ENCODE results near the gene DRD3. TPM values are rescaled to one million over a fixed set of nuclear protein-coding genes. Genes with fewer than 3 reads are reported as not detected.

DRD3 gene
- polyA plus RNA-seq, 1 donor from 2014 or later: not detected

DNA sequence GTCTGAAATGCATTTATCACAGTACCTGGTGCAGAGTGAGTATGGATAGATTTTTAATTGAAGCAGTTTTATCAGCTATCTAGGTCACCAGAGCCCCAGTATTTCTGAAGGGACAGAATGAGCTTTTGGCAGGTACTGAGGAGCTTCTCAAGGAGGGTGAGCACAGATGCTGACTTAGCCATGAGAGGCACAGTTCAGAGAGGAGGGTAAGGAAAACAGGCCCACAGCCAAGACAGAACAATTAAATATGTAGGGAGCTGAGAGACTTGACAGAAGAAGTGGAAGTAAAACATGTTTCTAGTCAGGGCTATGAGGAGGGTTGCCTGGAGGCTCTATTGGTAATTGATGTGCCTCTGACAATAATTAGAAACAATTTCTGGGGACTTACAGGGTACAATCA is 38.4 kb upstream of the DRD3 start:
- H3F3A ChIP-seq (ENCODE audit: insufficient read depth, low read length, poor library complexity, severe bottlenecking): no peaks in the 10 kb centered on the region
- no peaks in the 10 kb centered on the region for H4K20me1 ChIP-seq (ENCODE audit: insufficient read depth)
- H3K4me2 ChIP-seq (ENCODE audit: low read length): no peak overlapping the region
- no peak overlapping the region for H3K4me3 ChIP-seq (ENCODE audit: low read length)
- H3K9me2 ChIP-seq (ENCODE audit: insufficient read depth, low read length): no peaks in the 10 kb centered on the region
- no peaks in the 10 kb centered on the region for H3K27me3 ChIP-seq (ENCODE audit: insufficient read depth, low read depth, low read length)
- no peaks in the 10 kb centered on the region for H3K79me2 ChIP-seq (replicated peaks; ENCODE audit: insufficient read depth, low read length)
- H3K27ac ChIP-seq (ENCODE audit: low read length): no peak overlapping the region
- H3K9ac ChIP-seq (ENCODE audit: low read length): no peak overlapping the region
- no peaks in the 10 kb centered on the region for H3K9me3 ChIP-seq (ENCODE audit: low read length)
- no peaks in the 10 kb centered on the region for H3K36me3 ChIP-seq (ENCODE audit: insufficient read depth, low read length)
- TF ChIP-seq MXI1 (conservative IDR thresholded peaks at IDR 0.05; ENCODE audit: poor library complexity, severe bottlenecking): no peak
- no peak for TF ChIP-seq EP300 (conservative IDR thresholded peaks at IDR 0.05; ENCODE audit: poor library complexity, severe bottlenecking)
- TF ChIP-seq RAD21 (conservative IDR thresholded peaks at IDR 0.05): no peak
- TF ChIP-seq, protein P1, sequence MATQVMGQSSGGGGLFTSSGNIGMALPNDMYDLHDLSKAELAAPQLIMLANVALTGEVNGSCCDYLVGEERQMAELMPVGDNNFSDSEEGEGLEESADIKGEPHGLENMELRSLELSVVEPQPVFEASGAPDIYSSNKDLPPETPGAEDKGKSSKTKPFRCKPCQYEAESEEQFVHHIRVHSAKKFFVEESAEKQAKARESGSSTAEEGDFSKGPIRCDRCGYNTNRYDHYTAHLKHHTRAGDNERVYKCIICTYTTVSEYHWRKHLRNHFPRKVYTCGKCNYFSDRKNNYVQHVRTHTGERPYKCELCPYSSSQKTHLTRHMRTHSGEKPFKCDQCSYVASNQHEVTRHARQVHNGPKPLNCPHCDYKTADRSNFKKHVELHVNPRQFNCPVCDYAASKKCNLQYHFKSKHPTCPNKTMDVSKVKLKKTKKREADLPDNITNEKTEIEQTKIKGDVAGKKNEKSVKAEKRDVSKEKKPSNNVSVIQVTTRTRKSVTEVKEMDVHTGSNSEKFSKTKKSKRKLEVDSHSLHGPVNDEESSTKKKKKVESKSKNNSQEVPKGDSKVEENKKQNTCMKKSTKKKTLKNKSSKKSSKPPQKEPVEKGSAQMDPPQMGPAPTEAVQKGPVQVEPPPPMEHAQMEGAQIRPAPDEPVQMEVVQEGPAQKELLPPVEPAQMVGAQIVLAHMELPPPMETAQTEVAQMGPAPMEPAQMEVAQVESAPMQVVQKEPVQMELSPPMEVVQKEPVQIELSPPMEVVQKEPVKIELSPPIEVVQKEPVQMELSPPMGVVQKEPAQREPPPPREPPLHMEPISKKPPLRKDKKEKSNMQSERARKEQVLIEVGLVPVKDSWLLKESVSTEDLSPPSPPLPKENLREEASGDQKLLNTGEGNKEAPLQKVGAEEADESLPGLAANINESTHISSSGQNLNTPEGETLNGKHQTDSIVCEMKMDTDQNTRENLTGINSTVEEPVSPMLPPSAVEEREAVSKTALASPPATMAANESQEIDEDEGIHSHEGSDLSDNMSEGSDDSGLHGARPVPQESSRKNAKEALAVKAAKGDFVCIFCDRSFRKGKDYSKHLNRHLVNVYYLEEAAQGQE (IDR thresholded peaks at IDR 0.05; ENCODE audit: borderline replicate concordance): no peak
- no peak for TF ChIP-seq TAF1 (IDR thresholded peaks at IDR 0.05; ENCODE audit: low read depth)
- TF ChIP-seq, protein P2, sequence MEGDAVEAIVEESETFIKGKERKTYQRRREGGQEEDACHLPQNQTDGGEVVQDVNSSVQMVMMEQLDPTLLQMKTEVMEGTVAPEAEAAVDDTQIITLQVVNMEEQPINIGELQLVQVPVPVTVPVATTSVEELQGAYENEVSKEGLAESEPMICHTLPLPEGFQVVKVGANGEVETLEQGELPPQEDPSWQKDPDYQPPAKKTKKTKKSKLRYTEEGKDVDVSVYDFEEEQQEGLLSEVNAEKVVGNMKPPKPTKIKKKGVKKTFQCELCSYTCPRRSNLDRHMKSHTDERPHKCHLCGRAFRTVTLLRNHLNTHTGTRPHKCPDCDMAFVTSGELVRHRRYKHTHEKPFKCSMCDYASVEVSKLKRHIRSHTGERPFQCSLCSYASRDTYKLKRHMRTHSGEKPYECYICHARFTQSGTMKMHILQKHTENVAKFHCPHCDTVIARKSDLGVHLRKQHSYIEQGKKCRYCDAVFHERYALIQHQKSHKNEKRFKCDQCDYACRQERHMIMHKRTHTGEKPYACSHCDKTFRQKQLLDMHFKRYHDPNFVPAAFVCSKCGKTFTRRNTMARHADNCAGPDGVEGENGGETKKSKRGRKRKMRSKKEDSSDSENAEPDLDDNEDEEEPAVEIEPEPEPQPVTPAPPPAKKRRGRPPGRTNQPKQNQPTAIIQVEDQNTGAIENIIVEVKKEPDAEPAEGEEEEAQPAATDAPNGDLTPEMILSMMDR (IDR thresholded peaks at IDR 0.05; ENCODE audit: poor library complexity, severe bottlenecking): no peak
- TF ChIP-seq POLR2AphosphoS5 (IDR thresholded peaks at IDR 0.05): no peak
- no peak for TF ChIP-seq SMC3 (conservative IDR thresholded peaks at IDR 0.05; ENCODE audit: poor library complexity)
- no peak for TF ChIP-seq EZH2 (IDR thresholded peaks at IDR 0.05; ENCODE audit: borderline replicate concordance, insufficient read depth, low read length, poor library complexity, severe bottlenecking)
- no peak overlapping the region for H2AFZ ChIP-seq (ENCODE audit: low read depth, low read length)

DNA sequence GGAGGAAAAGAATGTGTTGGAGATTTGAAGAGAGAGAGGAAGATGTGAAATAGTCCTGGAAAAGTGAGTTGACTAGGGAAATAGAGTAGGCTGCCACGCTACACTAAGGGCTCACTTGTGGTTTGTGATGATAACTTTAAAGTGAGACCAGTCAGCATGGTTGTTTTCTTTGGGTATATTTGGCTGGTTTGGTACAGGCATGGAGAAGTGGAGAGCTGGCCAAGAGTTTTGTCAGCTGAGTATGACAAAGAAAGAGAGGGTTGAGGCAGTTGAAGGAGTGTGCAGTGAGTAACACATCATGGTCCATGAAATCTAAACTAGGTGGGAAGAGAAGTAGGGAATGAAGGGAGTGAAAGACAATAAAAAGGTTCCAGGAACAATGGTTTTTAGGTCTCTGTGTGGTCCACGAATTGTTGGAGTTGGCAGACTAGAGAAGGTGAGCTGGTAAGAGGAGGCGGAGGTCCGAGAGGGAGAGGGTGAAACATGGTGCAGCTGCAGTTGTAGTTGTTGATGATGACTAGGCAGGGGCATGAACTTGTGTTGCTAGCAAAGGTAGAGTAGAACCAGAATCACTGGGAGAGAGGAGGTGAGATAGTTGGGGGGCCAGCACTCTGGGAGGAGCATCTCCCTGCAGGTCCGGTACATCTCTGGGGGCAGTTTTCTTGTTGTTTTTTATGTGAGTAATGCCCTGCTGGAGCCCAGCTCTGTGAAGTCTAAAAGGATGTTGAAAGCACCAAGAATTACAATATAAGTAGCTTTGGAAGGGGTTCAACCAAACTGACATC is 37.5 kb upstream of the DRD3 start:
- no peak overlapping the region for H3K27ac ChIP-seq (ENCODE audit: low read length)
- H4K20me1 ChIP-seq (ENCODE audit: insufficient read depth): no peaks in the 10 kb centered on the region
- no peak for TF ChIP-seq MXI1 (conservative IDR thresholded peaks at IDR 0.05; ENCODE audit: poor library complexity, severe bottlenecking)
- TF ChIP-seq EP300 (conservative IDR thresholded peaks at IDR 0.05; ENCODE audit: poor library complexity, severe bottlenecking): no peak
- TF ChIP-seq POLR2AphosphoS5 (IDR thresholded peaks at IDR 0.05): no peak
- TF ChIP-seq EZH2 (IDR thresholded peaks at IDR 0.05; ENCODE audit: borderline replicate concordance, insufficient read depth, low read length, poor library complexity, severe bottlenecking): no peak
- TF ChIP-seq, protein P2 (IDR thresholded peaks at IDR 0.05; ENCODE audit: poor library complexity, severe bottlenecking): no peak
- TF ChIP-seq, protein P1 (IDR thresholded peaks at IDR 0.05; ENCODE audit: borderline replicate concordance): no peak
- no peak for TF ChIP-seq SMC3 (conservative IDR thresholded peaks at IDR 0.05; ENCODE audit: poor library complexity)
- no peak for TF ChIP-seq RAD21 (conservative IDR thresholded peaks at IDR 0.05)
- no peak for TF ChIP-seq TAF1 (IDR thresholded peaks at IDR 0.05; ENCODE audit: low read depth)
- H3K9ac ChIP-seq (ENCODE audit: low read length): no peak overlapping the region
- no peak overlapping the region for H3K4me3 ChIP-seq (ENCODE audit: low read length)
- H2AFZ ChIP-seq (ENCODE audit: low read depth, low read length): no peak overlapping the region
- no peaks in the 10 kb centered on the region for H3K79me2 ChIP-seq (replicated peaks; ENCODE audit: insufficient read depth, low read length)
- H3K4me2 ChIP-seq (ENCODE audit: low read length): no peak overlapping the region
- no peaks in the 10 kb centered on the region for H3K27me3 ChIP-seq (ENCODE audit: insufficient read depth, low read depth, low read length)
- H3K9me3 ChIP-seq (ENCODE audit: low read length): no peaks in the 10 kb centered on the region
- H3K36me3 ChIP-seq (ENCODE audit: insufficient read depth, low read length): no peaks in the 10 kb centered on the region
- H3K9me2 ChIP-seq (ENCODE audit: insufficient read depth, low read length): no peaks in the 10 kb centered on the region
- no peaks in the 10 kb centered on the region for H3F3A ChIP-seq (ENCODE audit: insufficient read depth, low read length, poor library complexity, severe bottlenecking)
